Measurements from ENCODE around the gene TMEM63A. TPM values are rescaled to one million over a fixed set of nuclear protein-coding genes. Genes with fewer than 3 reads are reported as not detected.

TMEM63A gene
- total and polyA plus RNA-seq, 2 donors (not counting 3 experiments of a cell fraction or from before 2014, with no cell fraction given), result 28.7 to 41.4 TPM

GRCh38 chr1:225888898-225889601 is 6.9 kb upstream of the TMEM63A start, which contains the start of gene LEFTY1:
LEFTY1 (minus strand) TSS chr1:225889146; CDS start chr1:225889066, 80 bp downstream.
- Histone ChIP-seq H3K36me3 (ENCODE audit: control insufficient read depth in 2 of 2, extremely low read depth in 1 of 2, insufficient read depth in 2 of 2, low read length in 2 of 2) (no peaks in the 10 kb centered on the region), H3K4me2 (ENCODE audit: insufficient read depth, low read length) (no peak within 1 kb of the TSS), H2AFZ (ENCODE audit: low read depth, low read length) (no peak within 1 kb of the TSS), H3K9me3 (replicated peaks; ENCODE audit: control insufficient read depth, insufficient read depth, low read length) (no peaks in the 10 kb centered on the region), H3K27ac (ENCODE audit: insufficient read depth, low read depth, low read length) (no peak within 1 kb of the TSS), H3K9ac (replicated peaks; ENCODE audit: extremely low read depth, insufficient read depth, low read length) (no peak within 1 kb of the TSS), H4K20me1 (replicated peaks; ENCODE audit: control insufficient read depth, extremely low read depth, insufficient read depth, low read length) (no peaks in the 10 kb centered on the region), H3K4me3 (replicated peaks in 1 of 3; ENCODE audit: insufficient read depth in 1 of 3, low read depth in 1 of 3, low read length in 3 of 3) (no peak within 1 kb of the TSS), H3K27me3 (ENCODE audit: control insufficient read depth in 2 of 2, insufficient read depth in 2 of 2, low read length in 2 of 2) (no peaks in the 10 kb centered on the region), H3K4me1 (ENCODE audit: control insufficient read depth, extremely low read depth, insufficient read depth, low read length) (no peaks in the 10 kb centered on the region), H3K79me2 (ENCODE audit: control insufficient read depth, insufficient read depth, low read length) (no peaks in the 10 kb centered on the region), H3K9me1 (replicated peaks; ENCODE audit: control insufficient read depth, extremely low read depth, insufficient read depth, low read length) (no peaks in the 10 kb centered on the region)
- POLR2A ChIA-PET, result no interaction called here
- no TSS peak for BruUV-seq (replicated peaks)
- FAIRE-seq, result no peak
- no peak for TF ChIP-seq POLR2AphosphoS5 (IDR thresholded peaks at IDR 0.05; ENCODE audit: insufficient read depth, low read depth, low read length)
- TF ChIP-seq POLR2A (IDR thresholded peaks at IDR 0.05; ENCODE audit: low read depth, low read length), result no peak
- TF ChIP-seq FOS (IDR thresholded peaks at IDR 0.05; ENCODE audit: borderline replicate concordance, insufficient read depth, low read length), result no peak
- TF ChIP-seq MYC (IDR thresholded peaks at IDR 0.05; ENCODE audit: low read depth, low read length), result no peak
- no peak for TF ChIP-seq MAX (IDR thresholded peaks at IDR 0.05; ENCODE audit: insufficient read depth, insufficient read length)
- no peak for TF ChIP-seq GATA2 (IDR thresholded peaks at IDR 0.05; ENCODE audit: insufficient read depth, insufficient read length, low read depth, low read length)
- TF ChIP-seq, protein P1, sequence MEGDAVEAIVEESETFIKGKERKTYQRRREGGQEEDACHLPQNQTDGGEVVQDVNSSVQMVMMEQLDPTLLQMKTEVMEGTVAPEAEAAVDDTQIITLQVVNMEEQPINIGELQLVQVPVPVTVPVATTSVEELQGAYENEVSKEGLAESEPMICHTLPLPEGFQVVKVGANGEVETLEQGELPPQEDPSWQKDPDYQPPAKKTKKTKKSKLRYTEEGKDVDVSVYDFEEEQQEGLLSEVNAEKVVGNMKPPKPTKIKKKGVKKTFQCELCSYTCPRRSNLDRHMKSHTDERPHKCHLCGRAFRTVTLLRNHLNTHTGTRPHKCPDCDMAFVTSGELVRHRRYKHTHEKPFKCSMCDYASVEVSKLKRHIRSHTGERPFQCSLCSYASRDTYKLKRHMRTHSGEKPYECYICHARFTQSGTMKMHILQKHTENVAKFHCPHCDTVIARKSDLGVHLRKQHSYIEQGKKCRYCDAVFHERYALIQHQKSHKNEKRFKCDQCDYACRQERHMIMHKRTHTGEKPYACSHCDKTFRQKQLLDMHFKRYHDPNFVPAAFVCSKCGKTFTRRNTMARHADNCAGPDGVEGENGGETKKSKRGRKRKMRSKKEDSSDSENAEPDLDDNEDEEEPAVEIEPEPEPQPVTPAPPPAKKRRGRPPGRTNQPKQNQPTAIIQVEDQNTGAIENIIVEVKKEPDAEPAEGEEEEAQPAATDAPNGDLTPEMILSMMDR (IDR thresholded peaks at IDR 0.05; ENCODE audit: extremely low read depth in 1 of 2, insufficient read depth in 1 of 2, low read depth in 1 of 2, low read length in 2 of 2), result no peak
- TF ChIP-seq JUN (IDR thresholded peaks at IDR 0.05; ENCODE audit: borderline replicate concordance, insufficient read depth, insufficient read length, low read depth), result no peak
- TF ChIP-seq EZH2 (IDR thresholded peaks at IDR 0.05; ENCODE audit: borderline replicate concordance, low read depth, low read length, severe bottlenecking), result no peak
- intact Hi-C loops (cut with micrococcal nuclease), result no loop called here
- CTCF ChIA-PET, result interaction anchor here (0.8 to 2.2 kb wide), 5 partner anchors 8 to 23 kb away, joined by 3 to 7 read pairs (median 4); no protein-coding TSS in a partner anchor
- DNase-seq (ENCODE audit: low read depth, low spot score), result no peak
- dilution Hi-C loops (cut with MboI; ENCODE audit: extremely low pct_ligation_motif_present, low sequenced_read_pairs), result no loop called here

Measured in endothelial cell of umbilical vein (primary cell).